Myocyte (in vitro differentiated cells): ENCODE data around the gene LUC7L3. TPM values are rescaled to one million over a fixed set of nuclear protein-coding genes. Genes with fewer than 3 reads are reported as not detected.

Source experiments
- microRNA-seq: library from miRNA; unstranded; fragments of <30 nt; microRNA quantifications from one replicate; pipeline ENCODE4, GENCODE V29; 2016
- total RNA-seq: library from RNA; depleted of rRNA; stranded (reverse); fragments of >200 nt; gene quantifications from 2 replicates; pipeline ENCODE4 v1.2.3, GENCODE V29; 2014

The LUC7L3 gene
- total RNA-seq, 1 donor from 2014 or later = 70.5 TPM

Small RNAs within 50 kb of the gene (microRNA-seq; reads per million reads assigned to microRNA genes)
- not detected for gene MIR8059

Other genes with a start within 250 kb of the LUC7L3 start
- 34.2 and 39.3 TPM in 2 replicates for gene RSAD1, start 240.7 kb upstream of the LUC7L3 start, total RNA-seq
- gene MYCBPAP, start 211.2 kb upstream of the LUC7L3 start, total RNA-seq = 0.35 and 0.52 TPM in 2 replicates
- gene EPN3, start 186.9 kb upstream of the LUC7L3 start, total RNA-seq = not detected in 2 replicates
- gene SPATA20, start 172.4 kb upstream of the LUC7L3 start, total RNA-seq = 45.9 and 50.3 TPM in 2 replicates
- gene CACNA1G, start 158.9 kb upstream of the LUC7L3 start, total RNA-seq = 0.03 and 0.10 TPM in 2 replicates
- 1.6 and 2.0 TPM in 2 replicates for gene ABCC3, start 84.7 kb upstream of the LUC7L3 start, total RNA-seq
- gene ANKRD40, start 11.7 kb upstream of the LUC7L3 start, total RNA-seq = 40.3 and 48.0 TPM in 2 replicates
- not detected in 2 replicates for gene ANKRD40CL, start 47.9 kb downstream of the LUC7L3 start, total RNA-seq
- gene WFIKKN2, start 116.0 kb downstream of the LUC7L3 start, total RNA-seq = 0.26 and 0.43 TPM in 2 replicates
- 23.9 and 26.3 TPM in 2 replicates for gene TOB1, start 146.8 kb downstream of the LUC7L3 start, total RNA-seq